OCI-LY1 (cell line): ENCODE data around the gene ALPK1.

Source experiments
- H2AFZ ChIP-seq: fragments of 200-600 bp; sonication (generic), shearing (Covaris generic); 2 replicates; pipeline ENCODE4 v1.6.0; 2014; ENCODE audit warnings: antibody characterized with exemption, mild to moderate bottlenecking, low read length
- H3F3A ChIP-seq: fragments of 200-600 bp; sonication (generic), shearing (Covaris generic); 2 replicates; pipeline ENCODE4 v1.6.0; 2014; ENCODE audit warnings: mild to moderate bottlenecking, antibody characterized with exemption, low read length, moderate library complexity; ENCODE audit not compliant: insufficient read depth
- H3K27ac ChIP-seq: fragments of 200-600 bp; sonication (generic); 2 replicates; pipeline ENCODE4 v1.5.1; 2014; ENCODE audit warnings: low read length, mixed run types, mild to moderate bottlenecking, low read depth; ENCODE audit not compliant: poor library complexity, severe bottlenecking
- H3K27me3 ChIP-seq: fragments of 200-600 bp; sonication (generic); 2 replicates; pipeline ENCODE4 v1.6.0; 2014; ENCODE audit warnings: antibody characterized with exemption, mild to moderate bottlenecking, low read length, moderate library complexity; ENCODE audit not compliant: insufficient read depth
- H3K36me3 ChIP-seq: fragments of 200-600 bp; sonication (generic); 2 replicates; pipeline ENCODE4 v1.6.1; 2014; ENCODE audit warnings: mild to moderate bottlenecking, antibody characterized with exemption, low read length, moderate library complexity, mixed read lengths; ENCODE audit not compliant: insufficient read depth
- H3K4me1 ChIP-seq: fragments of 200-600 bp; sonication (generic); 2 replicates; pipeline ENCODE4 v1.5.1; 2014; ENCODE audit warnings: mild to moderate bottlenecking, low read length, moderate library complexity; ENCODE audit not compliant: insufficient read depth, severe bottlenecking
- H3K4me2 ChIP-seq: fragments of 200-600 bp; sonication (generic), shearing (Covaris generic); 2 replicates; pipeline ENCODE4 v1.6.1; 2014; ENCODE audit warnings: low read length
- H3K4me3 ChIP-seq: fragments of 200-600 bp; sonication (generic); 2 replicates; pipeline ENCODE4 v1.5.1; 2014; ENCODE audit warnings: low read length, low read depth, mild to moderate bottlenecking, mixed read lengths; ENCODE audit not compliant: poor library complexity, severe bottlenecking
- H3K79me2 ChIP-seq: fragments of 200-600 bp; shearing (Covaris generic); 2 replicates; pipeline ENCODE4 v1.6.1; 2016; ENCODE audit warnings: mixed run types, low read length, mixed read lengths; ENCODE audit not compliant: insufficient read depth
- H3K9ac ChIP-seq: fragments of 200-600 bp; sonication (generic), shearing (Covaris generic); 2 replicates; pipeline ENCODE4 v1.6.1; 2014; ENCODE audit warnings: mild to moderate bottlenecking, low read length, mixed read lengths
- H3K9me2 ChIP-seq: fragments of 200-600 bp; sonication (generic), shearing (Covaris generic); 2 replicates; pipeline ENCODE4 v1.6.1; 2014; ENCODE audit warnings: low read depth, mild to moderate bottlenecking, low read length, mixed read lengths
- H3K9me3 ChIP-seq: fragments of 200-600 bp; shearing (Covaris generic); 2 replicates; pipeline ENCODE4 v1.6.1; 2014; ENCODE audit warnings: low read length, mixed read lengths
- H4K20me1 ChIP-seq: fragments of 200-600 bp; sonication (generic), shearing (Covaris generic); 2 replicates; pipeline ENCODE4 v1.6.0; 2016; ENCODE audit warnings: mild to moderate bottlenecking, low read length; ENCODE audit not compliant: insufficient read depth
- EZH2 ChIP-seq: fragments of 200-600 bp; sonication (generic), shearing (Covaris generic); IDR thresholded peaks from 2 replicates; pipeline ENCODE4 v1.8.0; 2017; ENCODE audit warnings: borderline replicate concordance, mixed run types, mild to moderate bottlenecking, antibody characterized with exemption, low read length, moderate library complexity, mixed read lengths
- TF ChIP-seq, protein P1 (sequence below): fragments of 200-600 bp; sonication (generic), shearing (Covaris generic); IDR thresholded peaks from 2 replicates; pipeline ENCODE4 v1.5.1; 2017; ENCODE audit warnings: mild to moderate bottlenecking, antibody characterized with exemption, low read length, moderate library complexity, mixed read lengths

The ALPK1 gene

GRCh38 chr4:112423591-112423990, 126.4 kb downstream of the ALPK1 start:
- Histone ChIP-seq H3K9me3 (no peaks in the 10 kb centered on the region), H3K4me2 (no peak overlapping the region), H3K4me1 (no peaks in the 10 kb centered on the region), H3K9ac (no peak overlapping the region), H3K9me2 (no peaks in the 10 kb centered on the region), H3K4me3 (no peak overlapping the region), H4K20me1 (no peaks in the 10 kb centered on the region), H3K79me2 (no peaks in the 10 kb centered on the region), H3K27ac (no peak overlapping the region), H3K36me3 (no peaks in the 10 kb centered on the region), H2AFZ (no peak overlapping the region), H3K27me3 (no peaks in the 10 kb centered on the region), H3F3A (no peaks in the 10 kb centered on the region)
- TF ChIP-seq, protein P1, sequence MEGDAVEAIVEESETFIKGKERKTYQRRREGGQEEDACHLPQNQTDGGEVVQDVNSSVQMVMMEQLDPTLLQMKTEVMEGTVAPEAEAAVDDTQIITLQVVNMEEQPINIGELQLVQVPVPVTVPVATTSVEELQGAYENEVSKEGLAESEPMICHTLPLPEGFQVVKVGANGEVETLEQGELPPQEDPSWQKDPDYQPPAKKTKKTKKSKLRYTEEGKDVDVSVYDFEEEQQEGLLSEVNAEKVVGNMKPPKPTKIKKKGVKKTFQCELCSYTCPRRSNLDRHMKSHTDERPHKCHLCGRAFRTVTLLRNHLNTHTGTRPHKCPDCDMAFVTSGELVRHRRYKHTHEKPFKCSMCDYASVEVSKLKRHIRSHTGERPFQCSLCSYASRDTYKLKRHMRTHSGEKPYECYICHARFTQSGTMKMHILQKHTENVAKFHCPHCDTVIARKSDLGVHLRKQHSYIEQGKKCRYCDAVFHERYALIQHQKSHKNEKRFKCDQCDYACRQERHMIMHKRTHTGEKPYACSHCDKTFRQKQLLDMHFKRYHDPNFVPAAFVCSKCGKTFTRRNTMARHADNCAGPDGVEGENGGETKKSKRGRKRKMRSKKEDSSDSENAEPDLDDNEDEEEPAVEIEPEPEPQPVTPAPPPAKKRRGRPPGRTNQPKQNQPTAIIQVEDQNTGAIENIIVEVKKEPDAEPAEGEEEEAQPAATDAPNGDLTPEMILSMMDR, result no peak
- TF ChIP-seq EZH2, result no peak

GRCh38 chr4:112425823-112426222, 128.7 kb downstream of the ALPK1 start:
- Histone ChIP-seq H3K4me1 (no peaks in the 10 kb centered on the region), H3K27ac (no peak overlapping the region), H3K9me2 (no peaks in the 10 kb centered on the region), H3K9me3 (no peaks in the 10 kb centered on the region), H3K36me3 (no peaks in the 10 kb centered on the region), H3F3A (no peaks in the 10 kb centered on the region), H4K20me1 (no peaks in the 10 kb centered on the region), H3K4me3 (no peak overlapping the region), H3K9ac (no peak overlapping the region), H3K79me2 (no peaks in the 10 kb centered on the region), H3K27me3 (no peaks in the 10 kb centered on the region), H2AFZ (no peak overlapping the region), H3K4me2 (no peak overlapping the region)
- TF ChIP-seq, protein P1, result no peak
- TF ChIP-seq EZH2, result no peak

DNA sequence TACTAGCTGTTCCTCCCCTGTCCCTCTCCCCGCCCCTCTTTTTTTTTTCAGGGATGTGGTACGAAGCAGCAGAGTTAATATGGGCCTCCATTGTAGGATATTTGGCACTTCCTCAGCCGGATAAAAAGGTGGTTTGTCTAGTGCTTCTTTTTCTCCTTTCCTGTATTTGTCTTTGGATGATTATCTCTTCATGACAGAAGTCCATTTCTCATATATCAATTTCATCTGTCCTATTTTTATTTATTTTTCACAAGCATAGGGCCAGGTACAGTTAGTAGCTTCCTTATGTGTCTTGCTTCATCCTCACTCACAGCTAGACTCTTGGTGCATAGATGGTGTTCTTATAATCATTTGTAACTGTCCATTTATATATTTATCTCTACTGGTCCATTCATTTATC, 129.2 kb downstream of the ALPK1 start:
- no peak for TF ChIP-seq EZH2
- TF ChIP-seq, protein P1, result no peak
- Histone ChIP-seq H3K36me3 (no peaks in the 10 kb centered on the region), H2AFZ (no peak overlapping the region), H3K9me2 (no peaks in the 10 kb centered on the region), H3K9me3 (no peaks in the 10 kb centered on the region), H3K9ac (no peak overlapping the region), H3K27ac (no peak overlapping the region), H3K79me2 (no peaks in the 10 kb centered on the region), H3K27me3 (no peaks in the 10 kb centered on the region), H3K4me3 (no peak overlapping the region), H3K4me1 (no peaks in the 10 kb centered on the region), H4K20me1 (no peaks in the 10 kb centered on the region), H3K4me2 (no peak overlapping the region), H3F3A (no peaks in the 10 kb centered on the region)
